ENCODE results near the gene BASP1.

The BASP1 gene

GRCh38 chr5:17257705-17258273 is 40.4 kb downstream of the BASP1 start:
- peak; percentile 93 for DNase-seq

DNA sequence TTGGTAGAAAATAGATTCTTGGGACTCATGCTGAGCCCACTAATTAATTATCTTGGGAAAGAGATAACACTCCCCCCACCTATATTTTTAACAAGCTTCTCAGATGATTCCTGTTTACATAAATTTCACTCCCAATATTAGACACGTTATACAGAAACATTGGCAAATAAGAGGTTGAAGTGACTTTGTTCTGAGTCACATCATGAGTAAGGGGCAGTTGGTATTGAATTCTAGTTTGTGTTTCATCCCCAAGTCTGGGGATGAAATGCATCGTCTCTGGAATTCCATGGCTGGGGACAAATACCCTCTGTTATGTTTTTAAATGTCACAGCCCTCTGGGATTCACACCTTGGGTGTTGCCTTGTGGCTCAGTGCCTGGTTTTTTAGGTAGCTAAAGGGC is 41.0 kb downstream of the BASP1 start:
- DNase-seq: no peak

DNA sequence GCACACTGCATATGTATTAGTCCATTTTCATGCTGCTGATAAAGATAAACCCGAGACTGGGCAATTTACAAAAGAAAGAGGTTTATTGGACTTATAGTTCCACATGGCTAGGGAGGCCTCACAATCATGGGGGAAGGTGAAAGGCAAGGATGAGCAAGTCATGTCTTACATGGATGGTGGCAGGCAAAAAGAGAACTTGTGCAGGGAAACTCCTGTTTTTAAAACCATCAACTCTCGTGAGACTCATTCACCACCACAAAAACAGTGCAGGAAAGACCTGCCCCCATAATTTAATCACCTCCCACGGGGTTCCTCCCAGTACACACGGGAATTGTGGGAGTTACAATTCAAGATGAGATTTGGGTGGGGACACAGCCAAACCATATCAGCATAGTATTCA is 41.6 kb downstream of the BASP1 start:
- peak; percentile 37 for DNase-seq

- DNase-seq: no peak
Measured at GRCh38 chr5:17259630-17260257, 42.3 kb downstream of the BASP1 start.

GRCh38 chr5:17260549-17260948 is 43.1 kb downstream of the BASP1 start:
- DNase-seq: no peak

- no peak for DNase-seq
Measured at GRCh38 chr5:17261075-17261474, 43.6 kb downstream of the BASP1 start.

DNA sequence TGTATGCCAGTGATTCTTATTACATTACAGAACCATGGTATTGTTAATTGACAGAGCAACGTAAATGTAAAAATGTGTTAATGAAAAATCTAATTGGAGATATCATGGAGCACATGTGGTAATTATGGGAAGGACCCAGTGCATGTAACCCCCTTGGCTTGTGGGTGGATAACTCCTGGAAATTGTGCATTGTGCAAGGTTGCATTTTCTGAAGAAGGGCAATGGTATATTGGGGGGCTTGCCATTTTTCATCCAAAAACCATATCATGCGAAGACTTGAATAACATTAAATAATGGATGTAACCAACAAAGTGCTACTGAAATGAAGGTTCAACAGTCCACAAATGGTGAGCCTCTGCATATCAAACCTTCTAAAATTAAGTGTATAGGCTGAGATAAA is 47.6 kb downstream of the BASP1 start:
- DNase-seq: no peak

- no peak for DNase-seq
Measured at GRCh38 chr5:17267106-17267505, 49.7 kb downstream of the BASP1 start.

- DNase-seq: no peak
Measured at GRCh38 chr5:17269201-17269600, 51.8 kb downstream of the BASP1 start.

GRCh38 chr5:17272111-17272510 is 54.7 kb downstream of the BASP1 start:
- no peak for DNase-seq

GRCh38 chr5:17275289-17276158 is 58.1 kb downstream of the BASP1 start:
- no peak for DNase-seq

- DNase-seq: no peak
Measured at GRCh38 chr5:17276445-17276844, 59.0 kb downstream of the BASP1 start.

DNA sequence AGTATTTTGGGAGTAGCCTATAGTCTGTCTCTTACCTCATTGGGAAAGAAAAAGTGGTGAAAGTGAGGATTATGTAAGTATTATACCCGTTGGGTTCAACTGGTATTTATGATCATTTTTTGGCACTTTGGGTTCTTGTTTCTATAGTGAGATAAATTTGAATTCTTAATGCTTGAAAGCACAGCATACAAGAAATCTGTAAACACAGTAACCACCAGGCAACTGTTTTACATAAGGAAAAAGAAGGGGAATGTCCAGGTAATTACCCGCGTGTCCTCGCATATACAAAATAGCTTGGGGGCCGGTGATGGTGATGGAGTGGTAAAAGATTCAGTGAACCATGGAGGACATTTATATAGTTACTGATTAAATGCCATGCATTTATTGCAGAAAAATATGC is 60.5 kb downstream of the BASP1 start:
- no peak for DNase-seq

GRCh38 chr5:17278931-17279330 is 61.5 kb downstream of the BASP1 start:
- DNase-seq: no peak

- no peak for DNase-seq
Measured at GRCh38 chr5:17279487-17279886, 62.1 kb downstream of the BASP1 start.

DNA sequence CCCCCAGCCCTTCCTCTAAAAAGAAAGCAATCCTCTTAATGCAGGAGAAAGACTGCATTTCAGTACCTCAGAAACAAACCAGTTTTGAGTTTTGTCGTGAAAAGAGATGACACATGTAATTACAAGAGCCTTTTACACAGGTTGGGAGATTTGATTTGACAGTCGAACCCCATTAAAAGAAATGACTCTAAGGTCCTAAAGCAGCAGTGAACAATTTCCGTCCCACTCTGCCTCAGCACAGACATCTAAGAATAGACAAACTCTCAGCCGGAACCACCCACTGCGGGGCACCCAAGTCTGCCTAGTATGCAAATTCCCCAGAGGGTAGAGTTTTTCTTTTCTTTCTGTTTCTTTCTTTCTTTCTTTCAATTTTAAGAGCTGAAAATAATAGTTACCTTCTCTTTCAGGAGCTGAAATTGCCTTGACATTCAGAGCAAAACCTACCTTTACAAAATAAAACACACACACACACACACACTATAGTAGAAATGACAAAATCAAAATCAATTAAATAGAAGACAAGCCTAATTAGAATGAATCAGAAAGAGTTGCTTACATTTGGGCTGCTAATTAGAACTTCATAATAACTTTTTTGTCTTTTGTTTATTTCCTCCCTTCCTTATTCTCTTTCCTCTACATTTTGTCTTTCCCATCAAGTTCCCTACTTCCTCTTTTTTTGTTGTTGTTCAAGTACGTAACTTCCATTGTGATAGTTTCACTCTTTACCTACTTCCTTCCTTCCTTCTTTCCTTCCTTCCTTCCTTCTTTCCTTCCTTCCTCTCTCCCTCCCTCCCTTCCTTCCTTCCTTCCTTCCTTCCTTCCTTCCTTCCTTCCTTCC is 65.1 kb downstream of the BASP1 start:
- DNase-seq: peak; percentile 77

DNA sequence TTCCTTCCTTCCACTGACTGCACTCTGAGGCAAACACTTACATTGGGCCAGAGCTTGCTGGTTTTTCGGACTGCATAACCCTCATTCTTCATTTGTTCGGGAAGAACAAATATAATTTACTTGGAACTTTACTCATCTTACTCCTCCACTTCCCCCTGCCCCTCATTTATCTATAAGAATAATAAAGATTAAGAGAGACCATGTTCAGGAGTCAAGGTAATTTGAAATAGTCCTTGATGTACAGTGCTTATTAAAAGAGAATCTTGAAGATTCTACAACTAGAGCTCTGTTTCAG is 65.6 kb downstream of the BASP1 start:
- DNase-seq: no peak

DNA sequence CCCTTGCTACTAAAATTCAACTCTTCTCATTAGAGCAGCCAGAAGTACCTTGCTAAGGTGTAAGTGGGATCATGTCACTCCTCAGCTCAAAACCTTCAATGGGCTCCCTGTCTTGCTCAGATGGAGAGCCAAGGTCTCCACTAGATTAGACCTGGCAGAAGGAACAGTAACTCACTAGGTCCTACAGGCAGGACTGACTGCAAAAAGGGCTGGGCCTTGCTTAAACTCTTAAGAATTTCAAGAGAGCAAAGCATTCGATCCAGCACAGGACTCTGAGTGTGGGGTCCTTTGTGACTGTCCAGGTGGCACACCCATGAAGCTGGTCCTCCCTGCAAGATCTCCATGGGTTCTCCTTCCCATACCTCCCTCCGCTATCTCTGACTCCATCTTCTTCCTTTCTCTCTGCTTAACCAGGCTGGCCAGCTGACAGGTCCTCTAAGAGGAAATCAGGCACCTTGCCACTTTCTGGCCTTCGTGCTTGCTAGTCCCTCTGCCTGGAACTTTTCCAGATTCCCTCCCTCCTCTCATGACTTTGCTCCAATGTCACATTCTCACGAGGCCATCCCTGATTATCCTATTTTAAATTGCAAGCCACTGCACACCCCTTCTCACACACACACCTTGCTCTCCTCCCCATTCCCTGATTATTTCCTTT is 70.2 kb downstream of the BASP1 start:
- no peak for DNase-seq

- DNase-seq: no peak
Measured at GRCh38 chr5:17288570-17288969, 71.1 kb downstream of the BASP1 start.

- no peak for DNase-seq
Measured at GRCh38 chr5:17289681-17290539, 72.5 kb downstream of the BASP1 start.

GRCh38 chr5:17290540-17290974 is 73.1 kb downstream of the BASP1 start:
- no peak for DNase-seq
